Stimulated activated CD8-positive, alpha-beta memory T cell treated with anti-CD3 and anti-CD28 coated beads, Interleukin-7, amount 100 ng/mL, for 4 hours (primary cell): Measurements from ENCODE around the gene OAF.
"Not testable (repeated sequence)": the region's sequence is repeated elsewhere in the genome, so short reads cannot be mapped to it uniquely, and the experiment has no call there.

ENCODE experiments used
- DNase-seq, 2 donors: peaks; one replicate each; pipeline ENCODE4 v3.0.0-alpha.2; 2020; ENCODE audit warnings: low read depth in 2 of 2

OAF gene

GRCh38 chr11:120210626-120211521, at the start of gene OAF:
Gene OAF (plus strand): TSS chr11:120211032. CDS start chr11:120211280, 248 bp downstream.
- peak; percentile 28 to 52 for DNase-seq

DNA sequence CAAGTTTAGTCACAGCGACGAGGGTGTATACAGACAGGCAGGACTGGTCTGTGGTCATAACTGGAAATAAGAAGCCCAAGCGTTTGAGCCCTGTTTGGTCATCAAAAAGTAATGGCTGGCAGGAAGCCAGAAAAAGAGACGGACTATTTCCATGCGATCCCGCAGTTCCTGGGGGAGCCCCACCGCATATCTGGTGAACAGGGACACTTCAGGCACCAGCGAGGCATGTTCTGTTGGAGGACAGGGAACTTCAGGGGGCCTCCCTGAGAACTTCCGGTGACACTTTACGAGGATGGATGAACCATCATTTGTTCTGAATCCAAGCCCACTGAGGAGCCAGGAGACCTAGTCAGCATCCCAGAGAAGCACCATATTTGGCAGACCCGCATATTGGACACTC, 43.2 kb upstream of the OAF start:
- no peak for DNase-seq

DNA sequence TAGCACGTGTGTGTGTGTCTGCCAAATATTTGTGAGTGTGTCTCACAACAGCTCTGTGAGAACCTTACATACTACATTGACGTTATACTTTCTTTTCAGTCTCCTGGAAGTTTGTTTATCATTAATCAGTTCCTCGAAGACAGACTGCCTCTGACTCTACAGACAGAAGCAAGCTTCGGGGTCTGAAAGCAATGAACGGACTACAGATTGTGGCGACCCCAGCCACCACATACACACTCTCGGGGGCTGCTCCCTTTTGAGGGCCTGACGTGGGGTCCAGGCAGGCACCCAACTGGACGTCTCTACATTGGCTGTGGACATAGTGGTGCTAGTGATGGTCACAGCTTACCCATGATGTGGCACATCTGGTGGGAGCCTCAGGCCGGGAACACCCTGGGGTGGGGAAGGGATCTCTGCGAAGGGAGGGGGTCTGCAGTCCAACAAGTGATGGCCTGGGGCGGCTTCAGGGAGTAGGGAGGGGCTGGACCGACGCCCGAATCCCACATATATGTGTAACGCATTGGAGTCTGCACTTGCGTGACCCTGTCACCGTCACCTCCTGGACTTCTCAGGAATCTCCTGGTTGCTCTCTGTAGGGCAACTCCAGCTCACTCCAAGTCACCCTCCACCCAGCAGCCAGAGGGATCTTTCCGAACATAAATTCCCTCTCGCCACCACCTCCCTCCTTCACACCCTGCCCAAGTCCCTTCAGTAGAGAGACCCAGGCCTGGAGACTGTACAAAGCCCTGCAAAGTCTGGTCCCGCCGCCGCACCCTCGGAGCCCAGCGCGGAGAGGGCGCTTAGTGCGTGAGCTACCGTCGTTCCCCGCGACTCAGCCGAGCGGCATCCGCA, 42.5 kb upstream of the OAF start:
- DNase-seq: no peak

GRCh38 chr11:120168960-120169681, 41.7 kb upstream of the OAF start:
- peak in 1 of 2 donors; percentile 39 for DNase-seq

- DNase-seq: no peak
Measured at GRCh38 chr11:120169981-120170698, 40.7 kb upstream of the OAF start.

DNA sequence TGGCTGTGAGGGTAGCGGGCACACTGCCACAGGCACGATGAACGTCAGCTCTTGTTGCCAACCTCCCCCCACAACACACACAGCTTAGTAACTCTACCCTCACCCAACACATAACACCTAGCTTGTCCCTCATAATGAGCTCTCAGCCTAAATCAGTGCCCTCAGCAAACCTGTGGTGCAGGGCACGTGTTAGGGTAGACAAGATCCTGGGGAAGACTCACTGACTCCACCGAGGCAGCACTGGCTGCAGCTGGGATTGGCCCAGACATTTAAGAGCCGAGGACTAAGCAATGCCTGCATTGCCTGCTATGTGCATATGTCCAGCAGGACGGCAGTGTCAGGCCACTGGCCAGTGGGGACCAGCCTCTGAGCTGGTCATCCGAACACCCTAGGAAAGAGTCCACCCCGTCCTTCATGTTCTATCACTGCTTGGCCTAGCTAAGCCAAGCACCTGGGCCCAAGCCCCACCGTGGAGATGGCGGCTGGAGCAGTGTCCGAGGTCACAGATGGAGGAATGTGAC, 40.0 kb upstream of the OAF start:
- DNase-seq: no peak

DNA sequence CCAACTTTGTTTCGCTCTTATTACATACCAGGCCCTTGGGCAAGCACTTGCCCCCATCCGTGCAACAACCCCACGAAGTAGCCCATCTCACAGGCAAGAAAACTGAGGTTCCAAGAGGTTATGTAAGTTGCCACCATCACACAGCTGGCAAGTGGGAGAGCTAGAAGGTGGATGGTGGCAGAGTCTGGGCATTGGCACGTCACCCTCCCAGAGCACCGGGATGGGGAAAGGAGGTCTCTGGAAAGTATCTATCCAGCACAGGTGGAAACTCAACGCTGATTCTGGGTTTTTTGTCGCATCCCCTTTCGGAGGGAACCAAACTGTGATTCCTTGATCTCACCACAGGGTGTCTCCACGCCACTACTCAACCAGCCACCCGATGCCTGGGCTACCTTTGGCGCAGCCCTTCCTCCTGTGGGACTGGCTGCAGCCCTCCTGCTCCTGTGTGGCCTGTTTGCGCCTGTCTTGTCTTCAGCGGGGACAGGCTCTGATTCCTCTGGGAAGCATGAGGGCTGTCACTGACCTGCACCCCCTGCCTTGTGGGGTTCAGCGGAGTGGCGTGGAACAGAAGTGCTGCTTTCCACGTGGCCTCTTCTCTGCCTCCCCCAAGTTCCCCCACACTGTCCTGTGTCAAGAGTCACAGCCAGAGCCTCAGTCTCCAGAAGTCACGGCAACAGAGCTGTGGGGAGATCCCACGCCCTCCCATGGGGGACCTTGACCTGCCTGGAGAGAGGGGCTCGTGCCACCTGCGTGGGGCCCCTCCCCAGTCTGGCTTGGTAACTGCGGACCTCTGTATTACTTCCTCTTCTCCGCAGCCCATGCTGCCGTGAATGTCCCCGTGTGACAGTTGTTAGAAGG, 38.5 kb upstream of the OAF start:
- peak; percentile 16 to 21 for DNase-seq

GRCh38 chr11:120173019-120173705, 37.7 kb upstream of the OAF start:
- no peak for DNase-seq

- no peak for DNase-seq
Measured at GRCh38 chr11:120173807-120174206, 37.0 kb upstream of the OAF start.

DNA sequence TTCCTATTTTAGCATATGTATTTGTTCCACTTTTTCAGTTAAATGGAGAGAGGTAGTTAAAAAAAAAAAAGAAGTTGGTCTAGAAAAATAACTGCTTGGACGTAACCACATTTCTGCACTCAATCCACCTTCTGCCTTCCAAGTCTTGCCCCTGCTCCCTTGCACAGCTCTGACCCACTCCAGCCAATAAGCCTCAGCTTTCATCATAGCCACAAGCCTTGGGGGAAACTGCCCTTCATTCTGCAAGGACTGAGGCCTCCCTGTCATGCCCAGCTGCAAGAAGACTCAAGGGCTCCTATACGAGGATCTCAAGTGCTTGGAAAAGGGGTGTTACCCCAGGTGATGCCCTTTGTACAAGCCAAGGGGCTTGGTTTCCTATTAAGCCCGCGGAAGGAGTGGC, 36.0 kb upstream of the OAF start:
- DNase-seq: no peak

DNA sequence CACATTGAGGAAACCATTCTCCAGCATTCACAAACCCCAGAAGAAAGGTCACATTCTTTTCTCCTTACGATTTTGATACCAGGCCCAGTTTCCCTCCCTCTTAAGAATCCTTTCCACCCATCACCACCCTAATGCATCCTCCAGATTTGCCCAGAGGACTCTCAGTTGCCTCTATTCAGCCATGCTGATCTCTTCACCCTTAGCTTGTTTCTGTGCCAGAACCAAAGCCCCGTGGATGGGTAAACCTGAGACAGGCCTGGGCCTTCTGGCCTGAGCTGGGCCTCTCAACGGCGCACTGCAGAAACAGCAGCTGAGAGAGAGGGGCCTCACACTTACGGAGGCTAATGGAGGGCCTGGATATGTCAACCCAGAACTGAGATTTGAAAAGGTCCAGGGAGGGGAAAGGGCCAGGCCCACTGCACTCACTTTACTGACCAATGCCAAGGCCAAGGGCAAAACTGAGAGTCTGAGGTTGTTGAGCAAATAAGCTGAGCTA, 32.2 kb upstream of the OAF start:
- no peak for DNase-seq

DNA sequence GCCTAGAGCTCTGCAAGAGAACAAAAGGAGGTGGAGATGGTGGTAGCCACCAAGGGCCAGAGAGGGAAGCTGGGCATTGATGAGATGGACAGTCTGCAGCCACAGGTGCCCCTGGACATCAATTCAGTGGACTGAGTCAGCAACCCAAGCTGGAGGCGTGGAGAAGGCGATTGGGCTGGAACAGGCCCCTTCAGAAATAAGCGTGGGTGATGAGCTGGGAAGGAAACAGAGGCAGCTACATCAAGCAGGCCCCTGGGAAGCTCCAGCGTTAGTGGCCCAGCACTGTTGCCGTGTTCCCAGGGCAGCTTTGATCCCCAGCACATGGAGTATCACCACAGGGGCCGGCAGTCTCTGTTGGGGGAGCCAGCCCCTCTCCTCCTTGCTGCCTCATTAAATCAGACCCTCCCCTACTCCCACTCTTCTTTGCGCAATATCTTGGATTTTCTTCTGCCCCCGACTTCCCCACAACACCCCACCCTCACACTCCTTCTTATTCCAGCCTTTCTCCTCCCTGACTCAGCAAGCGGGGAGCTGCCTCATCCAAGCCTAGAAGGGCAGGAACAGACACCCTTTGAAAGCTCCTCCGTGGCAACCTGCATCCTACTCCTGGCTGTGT, 31.7 kb upstream of the OAF start:
- DNase-seq: no peak

GRCh38 chr11:120180063-120180462, 30.8 kb upstream of the OAF start:
- DNase-seq: not testable (repeated sequence)

- DNase-seq: no peak
Measured at GRCh38 chr11:120180551-120181232, 30.1 kb upstream of the OAF start.

DNA sequence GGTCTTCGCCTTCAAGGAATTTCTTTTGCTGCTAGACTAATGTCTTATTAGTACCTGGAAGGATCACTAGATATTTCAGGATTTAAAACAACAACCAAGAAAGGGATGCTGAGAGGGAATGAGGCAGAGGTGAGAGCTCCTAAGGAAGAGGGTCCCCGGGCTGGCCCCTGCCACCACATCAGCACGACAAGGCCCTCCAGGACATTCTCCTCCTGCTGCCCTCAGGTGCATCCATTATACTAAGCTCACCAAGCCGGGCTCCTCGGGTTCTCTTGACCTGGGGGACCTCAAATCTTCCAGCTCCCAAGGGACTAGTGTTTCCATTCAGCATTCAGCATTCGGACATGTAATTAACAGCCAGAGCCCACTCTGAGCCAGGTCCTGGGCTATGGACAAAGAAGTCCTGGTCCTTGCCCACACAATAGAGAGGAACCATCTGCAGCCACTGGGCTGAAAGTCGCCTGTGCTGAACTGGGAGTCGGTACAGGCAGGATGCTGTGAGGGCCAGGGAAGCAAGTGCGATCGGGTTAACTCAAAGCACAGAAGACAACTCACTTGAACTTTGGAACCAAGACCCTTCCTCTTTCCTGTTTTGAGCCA, 29.4 kb upstream of the OAF start:
- no peak for DNase-seq

GRCh38 chr11:120182372-120182771, 28.5 kb upstream of the OAF start:
- DNase-seq: no peak

DNA sequence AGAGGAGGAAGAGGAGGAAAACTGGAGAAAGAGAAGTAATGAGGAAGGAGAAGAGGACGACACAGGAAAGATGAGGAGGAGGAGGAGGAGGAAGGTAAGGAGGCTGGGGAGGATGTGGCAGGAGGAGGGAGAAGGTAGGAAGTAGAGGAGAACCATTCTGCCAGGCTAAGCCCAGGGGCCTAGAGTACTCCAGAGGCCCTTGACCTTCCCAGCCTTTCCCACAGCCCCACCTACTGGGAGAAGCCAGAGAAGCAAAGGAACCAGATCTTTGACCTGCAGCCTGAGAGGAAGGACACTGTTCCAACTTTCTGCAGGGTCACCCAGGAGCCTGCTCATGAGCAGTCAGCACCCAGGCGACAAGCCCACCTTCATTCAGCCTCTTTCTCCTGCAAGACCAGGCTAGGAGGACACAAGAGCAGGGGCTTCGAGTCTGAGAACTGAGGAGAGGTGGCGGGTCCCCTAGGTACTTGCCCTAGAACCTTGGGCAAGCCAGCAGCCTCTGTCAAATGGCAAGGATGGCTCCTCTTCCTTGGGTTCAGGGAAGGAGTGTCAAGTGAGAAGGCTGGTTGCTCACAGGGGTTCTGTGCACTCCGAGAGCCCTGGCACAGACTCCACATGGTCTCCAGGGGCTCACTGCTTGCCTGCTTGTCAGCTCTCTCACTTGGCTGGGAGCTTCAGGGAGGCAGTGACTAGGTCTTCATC, 27.9 kb upstream of the OAF start:
- no peak for DNase-seq
